Neural progenitor cell (in vitro differentiated cells): ENCODE results near the gene NPC1.

Experiments used
- CTCF ChIP-seq: fragments of 200-600 bp; sonication (generic); IDR thresholded peaks from 2 replicates; pipeline ENCODE4 v1.5.1; 2017; ENCODE audit warnings: antibody characterized with exemption, mild to moderate bottlenecking
- EZH2 ChIP-seq: fragments of 200-600 bp; sonication (generic); IDR thresholded peaks from 2 replicates; pipeline ENCODE4 v1.6.1; 2017; ENCODE audit warnings: antibody characterized with exemption, mild to moderate bottlenecking, moderate library complexity

- no peak for TF ChIP-seq CTCF
- no peak for TF ChIP-seq EZH2
Observed at GRCh38 chr18:23560186-23560585, 26.1 kb downstream of the NPC1 start.
